Ovary (tissue), 3 donors: ENCODE results near the gene MYO3B.

Experiments used
- CTCF ChIP-seq, 3 donors: fragments of 450-650 bp in 2 of 3; fragments of 200-600 bp in 1 of 3; IDR thresholded peaks; one replicate each; pipeline versions ENCODE4 v1.5.1 to v1.8.0; 2016 to 2022; ENCODE audit warnings: antibody characterized with exemption in 3 of 3, mild to moderate bottlenecking in 1 of 3
- EP300 ChIP-seq: sonication (generic); formaldehyde crosslinking; IDR thresholded peaks from one replicate; pipeline ENCODE4 v1.6.1; 2017; ENCODE audit warnings: antibody characterized with exemption
- POLR2A ChIP-seq: fragments of 450-650 bp; IDR thresholded peaks from one replicate; pipeline ENCODE4 v1.6.1; 2017; ENCODE audit warnings: antibody characterized with exemption, mild to moderate bottlenecking, moderate library complexity
- donor health status: DM: no; HTN: no; CAD: no.

- TF ChIP-seq CTCF (IDR thresholded peaks at IDR 0.05) (no peak), POLR2A (no peak), EP300 (no peak)
Observed at GRCh38 chr2:170139276-170139967, 38.5 kb upstream of the MYO3B start.
